ENCODE data around the gene LRIG3. TPM values are rescaled to one million over a fixed set of nuclear protein-coding genes. Genes with fewer than 3 reads are reported as not detected.

Gene LRIG3
- total and polyA plus RNA-seq, 12 donors, result 1.1 to 24.1 (median 3.5) TPM

- no peaks in the 10 kb centered on the region for H3K9me3 ChIP-seq (replicated peaks in 1 of 3)
- no peak overlapping the region for H3K4me3 ChIP-seq
- no peak for TF ChIP-seq CTCF (IDR thresholded peaks at IDR 0.05)
- TF ChIP-seq POLR2A (IDR thresholded peaks at IDR 0.05), result no peak
- no peaks in the 10 kb centered on the region for H3K36me3 ChIP-seq (replicated peaks in 1 of 2)
- no peak overlapping the region for H3K27ac ChIP-seq
- H3K27me3 ChIP-seq, result no peaks in the 10 kb centered on the region
- H3K4me1 ChIP-seq (replicated peaks in 1 of 2), result no peaks in the 10 kb centered on the region
- intact Hi-C loops (cut with DNase I), result no loop called here
- DNase-seq, result no peak
- WGBS, 4 donors, result 79 to 82% (median 80%) methylated on average over 4 of the region's 4 CpGs
Observed at GRCh38 chr12:58895053-58895452, 25.3 kb downstream of the LRIG3 start.

GRCh38 chr12:58894040-58894439 lies 26.3 kb downstream of the LRIG3 start:
- no peak overlapping the region for H3K27ac ChIP-seq
- H3K9me3 ChIP-seq (replicated peaks in 1 of 3), result no peaks in the 10 kb centered on the region

GRCh38 chr12:58893495-58893894 lies 26.8 kb downstream of the LRIG3 start:
- Histone ChIP-seq H3K9me3 (replicated peaks in 1 of 3) (no peaks in the 10 kb centered on the region), H3K4me1 (replicated peaks in 1 of 2) (no peaks in the 10 kb centered on the region), H3K4me3 (no peak overlapping the region), H3K36me3 (replicated peaks in 1 of 2) (no peaks in the 10 kb centered on the region), H3K27me3 (no peaks in the 10 kb centered on the region), H3K27ac (no peak overlapping the region)
- TF ChIP-seq CTCF (IDR thresholded peaks at IDR 0.05) (no peak), POLR2A (IDR thresholded peaks at IDR 0.05) (no peak)
- 73 to 81% (median 79%) methylated on average over 3 of the region's 3 CpGs for WGBS, 4 donors
- intact Hi-C loops (cut with DNase I), result no loop called here
- DNase-seq, result no peak

More at GRCh38 chr12:58894040-58894439, 26.3 kb downstream of the LRIG3 start:
- TF ChIP-seq CTCF (IDR thresholded peaks at IDR 0.05), result no peak
- TF ChIP-seq POLR2A (IDR thresholded peaks at IDR 0.05), result no peak
- Histone ChIP-seq H3K4me1 (replicated peaks in 1 of 2) (no peaks in the 10 kb centered on the region), H3K36me3 (replicated peaks in 1 of 2) (no peaks in the 10 kb centered on the region), H3K4me3 (no peak overlapping the region), H3K27me3 (no peaks in the 10 kb centered on the region)
- WGBS, 4 donors, result 73 to 86% (median 80%) methylated on average over 6 of the region's 6 CpGs
- intact Hi-C loops (cut with DNase I), result no loop called here
- no peak for DNase-seq

- intact Hi-C loops (cut with DNase I), result no loop called here
- H3K27me3 ChIP-seq, result no peaks in the 10 kb centered on the region
- no peak overlapping the region for H3K4me3 ChIP-seq
- no peak overlapping the region for H3K27ac ChIP-seq
- WGBS, 4 donors, result 92 to 94% (median 93%) methylated on average over 6 of the region's 6 CpGs
- no peak for DNase-seq
- peaks cover 0 to 4% of the 10 kb centered on the region in 2 donors for H3K4me1 ChIP-seq (replicated peaks in 1 of 2)
- H3K36me3 ChIP-seq (replicated peaks in 1 of 2), result peaks cover 0 to 10% of the 10 kb centered on the region in 2 donors
- TF ChIP-seq POLR2A (IDR thresholded peaks at IDR 0.05) (no peak), CTCF (IDR thresholded peaks at IDR 0.05) (no peak)
- H3K9me3 ChIP-seq (replicated peaks in 1 of 3), result no peaks in the 10 kb centered on the region
Observed at GRCh38 chr12:58889557-58889956, 30.7 kb downstream of the LRIG3 start.

Data from adrenal gland (tissue), 12 donors.